ENCODE measurements around the gene PARD3.

Gene PARD3

GRCh38 chr10:34089253-34089652, 725.8 kb downstream of the PARD3 start:
- H3K9ac ChIP-seq (ENCODE audit: low read depth, low read length), result no peak overlapping the region
- no peaks in the 10 kb centered on the region for H3K4me1 ChIP-seq (ENCODE audit: insufficient read depth, low read length)
- no peak for TF ChIP-seq EZH2 (IDR thresholded peaks at IDR 0.05; ENCODE audit: borderline replicate concordance, low read depth, low read length, severe bottlenecking)
- TF ChIP-seq, protein P1, sequence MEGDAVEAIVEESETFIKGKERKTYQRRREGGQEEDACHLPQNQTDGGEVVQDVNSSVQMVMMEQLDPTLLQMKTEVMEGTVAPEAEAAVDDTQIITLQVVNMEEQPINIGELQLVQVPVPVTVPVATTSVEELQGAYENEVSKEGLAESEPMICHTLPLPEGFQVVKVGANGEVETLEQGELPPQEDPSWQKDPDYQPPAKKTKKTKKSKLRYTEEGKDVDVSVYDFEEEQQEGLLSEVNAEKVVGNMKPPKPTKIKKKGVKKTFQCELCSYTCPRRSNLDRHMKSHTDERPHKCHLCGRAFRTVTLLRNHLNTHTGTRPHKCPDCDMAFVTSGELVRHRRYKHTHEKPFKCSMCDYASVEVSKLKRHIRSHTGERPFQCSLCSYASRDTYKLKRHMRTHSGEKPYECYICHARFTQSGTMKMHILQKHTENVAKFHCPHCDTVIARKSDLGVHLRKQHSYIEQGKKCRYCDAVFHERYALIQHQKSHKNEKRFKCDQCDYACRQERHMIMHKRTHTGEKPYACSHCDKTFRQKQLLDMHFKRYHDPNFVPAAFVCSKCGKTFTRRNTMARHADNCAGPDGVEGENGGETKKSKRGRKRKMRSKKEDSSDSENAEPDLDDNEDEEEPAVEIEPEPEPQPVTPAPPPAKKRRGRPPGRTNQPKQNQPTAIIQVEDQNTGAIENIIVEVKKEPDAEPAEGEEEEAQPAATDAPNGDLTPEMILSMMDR (IDR thresholded peaks at IDR 0.05; ENCODE audit: borderline replicate concordance, extremely low read depth, low read length, poor library complexity, severe bottlenecking), result no peak

GRCh38 chr10:34088208-34088794, 726.8 kb downstream of the PARD3 start:
- no peaks in the 10 kb centered on the region for H3K79me2 ChIP-seq (ENCODE audit: insufficient read depth, low read length)

More at GRCh38 chr10:34089253-34089652, 725.8 kb downstream of the PARD3 start:
- Histone ChIP-seq H3K36me3 (ENCODE audit: insufficient read depth, low read length) (no peaks in the 10 kb centered on the region), H3K9me3 (ENCODE audit: insufficient read depth, low read length, severe bottlenecking) (peaks cover 3% of the 10 kb centered on the region), H3K27ac (ENCODE audit: low read length) (no peak overlapping the region), H3K27me3 (ENCODE audit: insufficient read depth, low read length, poor library complexity) (no peaks in the 10 kb centered on the region), H2AFZ (ENCODE audit: low read depth, low read length) (no peak overlapping the region), H3K79me2 (ENCODE audit: insufficient read depth, low read length) (no peaks in the 10 kb centered on the region), H3K4me2 (ENCODE audit: insufficient read depth, low read length) (no peak overlapping the region), H4K20me1 (ENCODE audit: insufficient read depth, low read length) (no peaks in the 10 kb centered on the region), H3K4me3 (ENCODE audit: low read depth in 1 of 2, low read length in 2 of 2) (no peak overlapping the region)
- DNase-seq (no peak), ATAC-seq (ENCODE audit: insufficient read depth, low read depth) (no peak)

DNA sequence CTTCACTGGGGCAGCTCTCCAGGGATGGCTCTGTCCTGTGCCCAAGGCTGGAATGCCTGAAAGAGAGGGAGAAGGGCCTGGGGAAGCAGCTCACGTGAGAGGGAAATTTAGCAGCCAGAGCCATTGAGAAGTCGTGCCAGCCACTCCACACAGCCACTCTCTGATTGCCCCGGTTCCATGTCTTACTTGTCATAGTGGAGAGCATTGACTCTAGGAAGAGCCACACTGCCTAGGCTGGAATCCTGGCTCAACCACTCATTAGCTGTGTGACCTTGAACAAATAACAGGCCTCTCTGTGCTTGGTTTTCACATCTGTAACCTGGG, 728.0 kb downstream of the PARD3 start:
- Histone ChIP-seq H3K4me3 (ENCODE audit: low read depth in 1 of 2, low read length in 2 of 2) (no peak overlapping the region), H2AFZ (ENCODE audit: low read depth, low read length) (no peak overlapping the region), H3K9me3 (ENCODE audit: insufficient read depth, low read length, severe bottlenecking) (peaks cover 4% of the 10 kb centered on the region), H3K27me3 (ENCODE audit: insufficient read depth, low read length, poor library complexity) (no peaks in the 10 kb centered on the region), H4K20me1 (ENCODE audit: insufficient read depth, low read length) (no peaks in the 10 kb centered on the region), H3K9ac (ENCODE audit: low read depth, low read length) (no peak overlapping the region), H3K79me2 (ENCODE audit: insufficient read depth, low read length) (no peaks in the 10 kb centered on the region), H3K36me3 (ENCODE audit: insufficient read depth, low read length) (no peaks in the 10 kb centered on the region), H3K4me1 (ENCODE audit: insufficient read depth, low read length) (no peaks in the 10 kb centered on the region), H3K27ac (ENCODE audit: low read length) (no peak overlapping the region), H3K4me2 (ENCODE audit: insufficient read depth, low read length) (no peak overlapping the region)
- no peak for DNase-seq
- ATAC-seq (ENCODE audit: insufficient read depth, low read depth), result no peak
- no peak for TF ChIP-seq EZH2 (IDR thresholded peaks at IDR 0.05; ENCODE audit: borderline replicate concordance, low read depth, low read length, severe bottlenecking)
- TF ChIP-seq, protein P1 (IDR thresholded peaks at IDR 0.05; ENCODE audit: borderline replicate concordance, extremely low read depth, low read length, poor library complexity, severe bottlenecking), result no peak

More at GRCh38 chr10:34088208-34088794, 726.8 kb downstream of the PARD3 start:
- no peak overlapping the region for H3K4me2 ChIP-seq (ENCODE audit: insufficient read depth, low read length)
- no peaks in the 10 kb centered on the region for H3K36me3 ChIP-seq (ENCODE audit: insufficient read depth, low read length)
- H3K4me3 ChIP-seq (ENCODE audit: low read depth in 1 of 2, low read length in 2 of 2), result no peak overlapping the region
- H3K27ac ChIP-seq (ENCODE audit: low read length), result no peak overlapping the region
- no peak overlapping the region for H3K9ac ChIP-seq (ENCODE audit: low read depth, low read length)
- no peaks in the 10 kb centered on the region for H4K20me1 ChIP-seq (ENCODE audit: insufficient read depth, low read length)
- TF ChIP-seq EZH2 (IDR thresholded peaks at IDR 0.05; ENCODE audit: borderline replicate concordance, low read depth, low read length, severe bottlenecking), result no peak
- TF ChIP-seq, protein P1 (IDR thresholded peaks at IDR 0.05; ENCODE audit: borderline replicate concordance, extremely low read depth, low read length, poor library complexity, severe bottlenecking), result no peak
- H2AFZ ChIP-seq (ENCODE audit: low read depth, low read length), result no peak overlapping the region
- H3K27me3 ChIP-seq (ENCODE audit: insufficient read depth, low read length, poor library complexity), result no peaks in the 10 kb centered on the region
- no peaks in the 10 kb centered on the region for H3K4me1 ChIP-seq (ENCODE audit: insufficient read depth, low read length)
- no peak for ATAC-seq (ENCODE audit: insufficient read depth, low read depth)
- H3K9me3 ChIP-seq (ENCODE audit: insufficient read depth, low read length, severe bottlenecking), result peaks cover 4% of the 10 kb centered on the region
- DNase-seq, result no peak
